ENCODE results near the gene SNRNP27.

The SNRNP27 gene

DNA sequence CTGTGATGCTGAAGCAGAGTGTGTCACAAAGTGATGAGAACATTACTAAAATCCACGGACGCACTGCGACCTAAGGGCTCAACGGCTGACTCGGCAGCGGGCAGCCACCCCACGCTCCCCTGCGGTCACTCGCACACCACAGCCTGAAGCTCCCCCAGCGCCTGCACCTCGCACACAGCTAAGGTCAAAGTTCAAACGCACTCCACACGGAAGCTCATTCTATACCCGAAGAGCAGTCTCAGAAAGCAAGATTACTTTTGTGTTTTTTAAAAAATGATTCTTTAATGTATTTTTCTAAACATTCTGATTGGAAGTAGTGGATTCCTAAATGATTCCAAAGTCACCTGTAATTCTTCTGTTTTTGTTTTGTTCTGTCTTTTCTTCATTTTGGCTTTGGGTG is 46.0 kb downstream of the SNRNP27 start:
- Histone ChIP-seq H3K4me1 (ENCODE audit: insufficient read depth, low read length) (no peaks in the 10 kb centered on the region), H3K27me3 (ENCODE audit: control insufficient read depth in 1 of 2, insufficient read depth in 2 of 2, low read length in 2 of 2) (no peaks in the 10 kb centered on the region), H3K4me3 (ENCODE audit: low read depth in 1 of 2, low read length in 2 of 2) (no peak overlapping the region), H3K9me3 (ENCODE audit: low read length) (no peaks in the 10 kb centered on the region), H3K9ac (ENCODE audit: low read length) (no peak overlapping the region), H3K36me3 (ENCODE audit: insufficient read depth, low read length) (peaks cover 71% of the 10 kb centered on the region), H3K27ac (ENCODE audit: low read depth, low read length) (no peak overlapping the region)

DNA sequence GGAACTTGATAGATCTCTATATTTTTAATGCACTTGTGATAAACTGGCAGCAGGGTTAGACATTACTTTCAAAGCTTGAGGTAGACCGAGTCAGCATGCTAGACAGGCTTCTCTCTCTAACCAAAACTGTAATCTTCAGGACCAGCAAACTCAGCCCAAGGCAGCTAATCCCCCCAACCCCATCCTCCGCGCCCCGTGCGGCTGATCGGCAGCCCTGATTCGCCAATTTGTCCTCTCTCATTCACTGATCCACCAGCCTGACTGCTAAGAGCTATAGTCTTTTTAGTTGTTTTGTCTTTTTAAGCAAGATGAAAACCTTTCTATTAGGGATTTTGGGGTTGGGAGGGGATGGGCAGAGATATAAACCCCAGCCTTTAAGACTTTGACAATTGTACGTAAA is 46.9 kb downstream of the SNRNP27 start:
- Histone ChIP-seq H3K9me3 (ENCODE audit: low read length) (no peaks in the 10 kb centered on the region), H3K9ac (ENCODE audit: low read length) (no peak overlapping the region), H3K36me3 (ENCODE audit: insufficient read depth, low read length) (peaks cover 64% of the 10 kb centered on the region), H3K27ac (ENCODE audit: low read depth, low read length) (no peak overlapping the region), H3K4me3 (ENCODE audit: low read depth in 1 of 2, low read length in 2 of 2) (no peak overlapping the region), H3K4me1 (ENCODE audit: insufficient read depth, low read length) (no peaks in the 10 kb centered on the region), H3K27me3 (ENCODE audit: control insufficient read depth in 1 of 2, insufficient read depth in 2 of 2, low read length in 2 of 2) (no peaks in the 10 kb centered on the region)

DNA sequence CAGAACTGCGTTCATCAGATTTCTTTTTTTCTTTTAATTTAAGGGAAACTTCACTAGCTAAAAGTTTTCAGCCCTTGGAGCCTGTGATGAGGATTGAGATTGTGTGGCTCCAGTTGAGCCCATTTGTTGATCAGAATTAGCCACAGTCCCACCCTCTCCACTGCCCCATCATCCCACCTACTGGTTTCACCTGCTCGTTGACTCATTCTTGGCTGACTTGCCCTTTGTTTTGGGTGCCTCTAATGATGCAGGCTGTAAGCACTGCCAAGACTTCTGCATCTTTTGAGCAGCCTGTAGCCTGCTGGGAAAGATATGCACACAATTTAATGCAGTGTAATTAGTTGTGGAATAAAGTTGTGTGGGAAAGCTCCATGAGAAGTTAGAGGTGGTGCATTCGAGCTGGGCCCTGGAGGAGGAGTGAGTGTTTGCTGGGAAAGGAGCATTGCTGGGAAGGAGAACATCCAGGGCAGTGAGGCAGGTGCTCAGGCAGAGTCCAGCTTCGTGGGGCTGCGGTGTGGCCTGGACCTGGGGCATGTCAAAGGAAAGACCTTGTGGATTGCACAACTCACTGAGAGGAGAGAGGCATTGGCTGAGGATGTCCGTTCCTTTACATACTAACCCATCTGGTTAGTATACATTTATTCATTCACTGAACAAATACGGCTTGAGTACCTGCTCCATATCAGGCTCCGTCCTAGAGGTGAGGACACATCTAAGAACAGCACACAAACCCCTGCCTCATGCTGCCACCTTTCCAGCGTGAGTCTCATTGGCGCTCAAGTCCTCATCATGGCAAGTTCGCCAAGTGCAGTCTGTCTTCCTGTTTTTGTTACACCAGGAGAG is 49.5 kb downstream of the SNRNP27 start:
- no peaks in the 10 kb centered on the region for H3K4me1 ChIP-seq (ENCODE audit: insufficient read depth, low read length)
- H3K4me3 ChIP-seq (ENCODE audit: low read depth in 1 of 2, low read length in 2 of 2), result no peak overlapping the region
- no peak overlapping the region for H3K9ac ChIP-seq (ENCODE audit: low read length)
- H3K36me3 ChIP-seq (ENCODE audit: insufficient read depth, low read length), result peaks cover 40% of the 10 kb centered on the region
- H3K9me3 ChIP-seq (ENCODE audit: low read length), result no peaks in the 10 kb centered on the region
- no peaks in the 10 kb centered on the region for H3K27me3 ChIP-seq (ENCODE audit: control insufficient read depth in 1 of 2, insufficient read depth in 2 of 2, low read length in 2 of 2)
- no peak overlapping the region for H3K27ac ChIP-seq (ENCODE audit: low read depth, low read length)

DNA sequence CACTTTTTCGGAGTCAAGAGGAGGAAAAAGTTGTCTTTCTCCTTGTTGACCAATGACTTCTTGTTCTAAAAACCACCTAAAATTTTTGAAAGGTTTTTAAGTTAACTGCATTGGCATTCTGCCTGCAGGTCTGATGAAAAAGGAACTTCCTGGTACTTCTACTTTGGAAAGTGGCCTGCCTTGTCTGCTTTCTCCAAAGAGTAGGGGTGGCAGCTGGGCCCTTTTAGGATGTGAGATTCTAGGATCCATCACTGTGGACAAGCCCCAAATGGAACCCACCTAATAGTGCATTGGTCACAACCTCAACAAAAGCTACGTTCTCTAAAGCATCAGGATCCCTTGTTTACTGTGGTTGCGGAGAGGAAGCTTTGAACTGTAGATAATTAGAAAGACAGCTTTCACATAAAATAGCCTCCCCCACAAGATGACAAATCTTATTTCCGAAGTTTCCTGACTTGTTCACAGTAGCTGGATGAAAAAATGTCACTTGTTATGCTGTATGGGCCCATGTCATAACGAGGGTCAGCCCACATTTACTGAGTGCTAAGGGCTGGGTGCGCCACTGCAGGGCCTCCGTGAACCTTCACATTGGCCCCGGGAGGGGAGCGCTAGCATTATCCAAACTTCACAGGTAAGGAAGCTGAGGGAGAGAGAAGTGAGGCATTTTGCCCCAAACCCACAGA is 50.2 kb downstream of the SNRNP27 start:
- Histone ChIP-seq H3K36me3 (ENCODE audit: insufficient read depth, low read length) (peaks cover 32% of the 10 kb centered on the region), H3K4me1 (ENCODE audit: insufficient read depth, low read length) (no peaks in the 10 kb centered on the region), H3K27ac (ENCODE audit: low read depth, low read length) (no peak overlapping the region), H3K9ac (ENCODE audit: low read length) (no peak overlapping the region), H3K9me3 (ENCODE audit: low read length) (no peaks in the 10 kb centered on the region), H3K27me3 (ENCODE audit: control insufficient read depth in 1 of 2, insufficient read depth in 2 of 2, low read length in 2 of 2) (peaks cover 0 to 7% of the 10 kb centered on the region in 2 donors), H3K4me3 (ENCODE audit: low read depth in 1 of 2, low read length in 2 of 2) (no peak overlapping the region)

DNA sequence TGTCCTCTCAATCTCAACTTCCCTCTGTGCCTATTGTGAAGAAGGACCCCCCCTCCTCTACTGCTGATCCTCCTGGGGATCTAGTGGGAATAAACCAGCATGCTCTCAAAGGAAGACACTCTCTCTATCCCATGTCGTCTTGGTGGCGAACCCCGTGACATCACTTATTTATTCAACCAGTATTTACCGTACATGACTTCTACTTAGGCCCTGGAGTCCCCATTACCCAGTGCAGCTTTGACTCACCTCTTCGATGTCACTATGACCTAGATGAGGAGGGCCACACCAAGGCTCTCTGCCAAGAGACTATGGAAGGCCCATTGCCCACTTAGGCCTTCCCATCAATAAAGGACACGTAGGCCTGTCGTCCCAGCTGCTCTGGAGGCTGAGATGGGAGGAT is 51.0 kb downstream of the SNRNP27 start:
- Histone ChIP-seq H3K9ac (ENCODE audit: low read length) (no peak overlapping the region), H3K36me3 (ENCODE audit: insufficient read depth, low read length) (peaks cover 31% of the 10 kb centered on the region), H3K27me3 (ENCODE audit: control insufficient read depth in 1 of 2, insufficient read depth in 2 of 2, low read length in 2 of 2) (peaks cover 0 to 8% of the 10 kb centered on the region in 2 donors), H3K27ac (ENCODE audit: low read depth, low read length) (no peak overlapping the region), H3K9me3 (ENCODE audit: low read length) (no peaks in the 10 kb centered on the region), H3K4me3 (ENCODE audit: low read depth in 1 of 2, low read length in 2 of 2) (no peak overlapping the region), H3K4me1 (ENCODE audit: insufficient read depth, low read length) (no peaks in the 10 kb centered on the region)

DNA sequence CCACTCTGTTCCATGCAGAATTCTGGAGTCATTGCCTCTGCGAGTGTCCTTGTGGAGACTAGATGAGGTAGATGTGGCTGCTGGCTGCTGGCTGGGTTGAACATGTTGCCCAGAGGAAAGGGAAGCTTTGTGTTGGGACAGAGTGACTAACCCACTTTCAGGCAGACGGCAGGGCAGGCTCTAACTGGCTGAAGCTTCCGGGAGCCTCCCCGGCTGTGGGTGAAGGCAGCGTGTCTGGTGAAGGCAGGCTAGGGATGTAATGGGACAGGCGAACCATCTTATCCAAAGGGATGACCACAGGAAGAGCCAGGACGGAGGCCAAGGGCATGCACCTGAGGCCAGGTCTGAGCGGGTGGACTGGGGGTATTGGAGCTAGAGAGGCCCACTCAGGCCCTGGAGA is 51.7 kb downstream of the SNRNP27 start:
- Histone ChIP-seq H3K4me1 (ENCODE audit: insufficient read depth, low read length) (no peaks in the 10 kb centered on the region), H3K4me3 (ENCODE audit: low read depth in 1 of 2, low read length in 2 of 2) (no peak overlapping the region), H3K36me3 (ENCODE audit: insufficient read depth, low read length) (peaks cover 31% of the 10 kb centered on the region), H3K27ac (ENCODE audit: low read depth, low read length) (no peak overlapping the region), H3K27me3 (ENCODE audit: control insufficient read depth in 1 of 2, insufficient read depth in 2 of 2, low read length in 2 of 2) (peaks cover 0 to 8% of the 10 kb centered on the region in 2 donors), H3K9ac (ENCODE audit: low read length) (no peak overlapping the region), H3K9me3 (ENCODE audit: low read length) (no peaks in the 10 kb centered on the region)

DNA sequence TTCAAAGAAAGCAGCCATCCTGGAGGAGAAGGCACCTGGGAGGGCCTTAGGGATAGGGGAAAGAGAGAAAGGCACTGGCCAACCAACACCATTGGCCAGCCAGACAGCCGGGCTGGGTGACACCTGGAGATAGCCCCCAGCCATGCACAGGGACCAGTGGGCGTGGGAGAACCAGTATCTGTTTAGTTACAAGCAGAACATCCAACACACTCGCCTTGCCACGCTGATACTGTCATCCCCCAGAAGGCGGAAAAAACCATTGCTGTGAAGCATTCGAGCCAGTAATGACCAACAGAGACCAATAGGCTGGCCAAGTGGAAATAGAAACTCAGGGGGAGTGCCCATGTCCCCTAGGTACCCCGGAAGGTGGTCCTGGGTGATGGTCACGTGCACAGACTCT is 52.2 kb downstream of the SNRNP27 start:
- Histone ChIP-seq H3K4me1 (ENCODE audit: insufficient read depth, low read length) (no peaks in the 10 kb centered on the region), H3K4me3 (ENCODE audit: low read depth in 1 of 2, low read length in 2 of 2) (no peak overlapping the region), H3K9ac (ENCODE audit: low read length) (no peak overlapping the region), H3K27me3 (ENCODE audit: control insufficient read depth in 1 of 2, insufficient read depth in 2 of 2, low read length in 2 of 2) (peaks cover 0 to 8% of the 10 kb centered on the region in 2 donors), H3K9me3 (ENCODE audit: low read length) (no peaks in the 10 kb centered on the region), H3K36me3 (ENCODE audit: insufficient read depth, low read length) (peaks cover 30% of the 10 kb centered on the region), H3K27ac (ENCODE audit: low read depth, low read length) (no peak overlapping the region)

DNA sequence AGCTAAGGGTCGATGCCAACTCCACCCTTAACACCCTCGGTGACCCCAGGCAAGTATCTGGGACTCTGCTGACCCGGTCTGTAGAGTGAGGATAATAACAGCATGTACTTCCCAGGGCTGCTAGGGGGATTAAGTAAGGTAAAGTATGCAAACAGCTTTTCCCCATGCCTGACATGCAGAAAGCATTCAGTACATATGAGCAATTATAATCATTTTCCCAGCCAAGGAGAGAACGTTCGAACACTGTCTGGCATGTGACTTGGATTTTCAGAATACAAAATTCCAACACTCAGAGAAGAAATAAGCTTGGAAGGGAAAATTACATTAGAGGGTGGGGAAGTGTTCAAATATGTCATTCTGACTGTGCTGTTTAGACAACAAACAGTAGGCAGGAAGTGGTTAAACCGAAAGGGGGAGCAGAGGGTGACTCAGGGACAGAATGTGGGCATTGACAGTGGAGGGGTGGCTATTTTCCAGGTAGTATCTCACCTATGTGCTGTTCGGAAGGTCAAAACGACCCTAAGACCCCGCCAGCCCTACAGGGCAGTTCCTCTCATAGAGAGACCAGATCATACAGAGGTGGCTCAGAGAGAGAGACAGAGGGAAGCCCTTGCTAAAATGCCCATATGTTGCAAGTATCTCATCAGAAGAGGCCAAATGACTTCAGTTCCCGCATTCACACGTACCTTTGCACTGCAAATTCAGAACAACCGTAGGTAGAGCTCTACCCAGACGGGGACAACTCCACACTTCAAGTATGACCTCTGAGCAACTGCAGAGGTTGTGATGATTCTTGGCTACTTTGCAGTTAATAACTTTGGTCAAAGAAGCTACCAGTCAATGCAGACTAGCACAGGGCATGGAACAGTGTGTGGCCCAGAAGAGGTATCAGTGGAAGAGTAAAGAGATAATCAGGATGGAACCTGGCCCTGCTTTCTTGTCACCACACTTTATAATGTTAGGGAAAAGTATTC is 52.9 kb downstream of the SNRNP27 start:
- peaks cover 24% of the 10 kb centered on the region for H3K36me3 ChIP-seq (ENCODE audit: insufficient read depth, low read length)
- no peak overlapping the region for H3K4me3 ChIP-seq (ENCODE audit: low read depth in 1 of 2, low read length in 2 of 2)
- H3K9ac ChIP-seq (ENCODE audit: low read length), result no peak overlapping the region
- no peaks in the 10 kb centered on the region for H3K9me3 ChIP-seq (ENCODE audit: low read length)
- H3K27me3 ChIP-seq (ENCODE audit: control insufficient read depth in 1 of 2, insufficient read depth in 2 of 2, low read length in 2 of 2), result peaks cover 0 to 8% of the 10 kb centered on the region in 2 donors
- H3K27ac ChIP-seq (ENCODE audit: low read depth, low read length), result no peak overlapping the region
- H3K4me1 ChIP-seq (ENCODE audit: insufficient read depth, low read length), result no peaks in the 10 kb centered on the region

DNA sequence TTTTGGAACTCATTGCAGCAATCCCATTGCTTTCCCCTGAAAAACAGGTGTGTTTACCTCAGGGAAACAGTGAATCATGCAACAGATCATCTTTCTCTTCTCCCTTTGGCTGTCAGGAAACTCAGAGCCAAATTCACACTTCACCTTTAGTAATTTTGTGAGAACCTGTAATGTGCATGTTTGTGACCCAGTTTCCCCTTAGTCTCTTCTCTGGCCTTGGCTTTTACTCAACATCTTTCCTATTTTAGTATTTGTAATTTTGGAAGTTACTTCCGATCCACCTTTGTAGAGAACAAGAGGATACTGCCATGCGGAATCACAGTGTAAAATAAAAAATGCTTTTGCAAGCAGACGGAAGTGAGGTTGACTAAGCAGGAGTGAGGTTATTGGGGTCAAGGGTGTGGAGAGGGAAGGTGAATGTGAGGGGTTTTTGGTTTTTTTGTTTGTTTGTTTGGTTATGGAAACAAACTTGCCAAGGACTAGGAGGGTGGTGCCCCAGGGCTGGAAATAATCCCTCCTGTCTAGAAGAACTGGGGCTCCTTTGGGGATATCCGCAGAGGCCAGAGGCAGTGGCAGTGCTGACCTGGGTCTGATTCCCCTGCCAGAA is 53.7 kb downstream of the SNRNP27 start:
- Histone ChIP-seq H3K27me3 (ENCODE audit: control insufficient read depth in 1 of 2, insufficient read depth in 2 of 2, low read length in 2 of 2) (peaks cover 0 to 8% of the 10 kb centered on the region in 2 donors), H3K27ac (ENCODE audit: low read depth, low read length) (no peak overlapping the region), H3K9me3 (ENCODE audit: low read length) (no peaks in the 10 kb centered on the region), H3K36me3 (ENCODE audit: insufficient read depth, low read length) (peaks cover 17% of the 10 kb centered on the region), H3K9ac (ENCODE audit: low read length) (no peak overlapping the region), H3K4me3 (ENCODE audit: low read depth in 1 of 2, low read length in 2 of 2) (no peak overlapping the region), H3K4me1 (ENCODE audit: insufficient read depth, low read length) (no peaks in the 10 kb centered on the region)

DNA sequence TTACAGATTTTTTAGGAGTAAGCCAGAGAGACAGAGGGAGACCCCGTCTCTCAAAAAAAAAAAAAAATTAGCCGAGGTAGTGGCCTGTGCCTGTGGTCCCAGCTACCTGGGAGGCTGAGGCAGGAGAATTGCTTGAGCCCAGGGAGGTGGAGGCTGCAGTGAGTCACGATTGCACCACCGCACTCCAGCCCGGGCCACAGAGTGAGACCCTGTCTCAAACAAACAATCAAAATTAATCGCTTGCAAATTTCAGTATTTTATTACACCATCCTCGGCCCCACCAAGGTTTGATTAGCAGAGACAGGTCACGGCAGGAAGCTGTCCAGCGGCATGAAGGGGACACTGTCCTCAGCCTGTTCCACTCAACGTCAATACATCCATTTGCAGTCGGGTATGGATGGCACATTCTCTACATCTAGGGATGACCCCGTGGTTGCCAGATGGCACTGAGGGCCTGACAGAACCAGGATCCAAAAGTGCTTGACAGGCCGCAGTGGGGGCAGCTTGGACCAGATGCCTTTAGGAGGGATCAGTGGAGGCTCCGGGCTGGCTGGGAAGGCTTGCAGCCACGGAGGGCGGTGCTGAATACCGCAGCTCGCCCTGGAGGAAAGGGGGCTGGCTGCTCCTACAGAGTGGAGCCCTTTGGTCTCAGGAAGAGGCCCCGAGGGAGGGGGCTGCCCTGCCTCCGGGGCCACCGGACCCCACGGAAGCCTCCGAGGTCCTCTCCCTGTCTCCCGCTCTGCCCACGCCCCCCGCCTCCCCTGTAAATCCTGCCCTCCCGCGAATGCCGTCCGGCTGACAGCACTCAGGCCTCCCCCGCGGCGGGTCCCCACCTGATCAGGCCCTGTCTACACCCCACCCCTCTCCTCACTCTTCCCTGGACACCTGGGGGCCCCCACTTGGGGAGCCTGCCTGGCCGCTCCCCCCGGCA is 54.5 kb downstream of the SNRNP27 start:
- Histone ChIP-seq H3K27ac (ENCODE audit: low read depth, low read length) (no peak overlapping the region), H3K4me3 (ENCODE audit: low read depth in 1 of 2, low read length in 2 of 2) (no peak overlapping the region), H3K36me3 (ENCODE audit: insufficient read depth, low read length) (peaks cover 10% of the 10 kb centered on the region), H3K9me3 (ENCODE audit: low read length) (no peaks in the 10 kb centered on the region), H3K27me3 (ENCODE audit: control insufficient read depth in 1 of 2, insufficient read depth in 2 of 2, low read length in 2 of 2) (peaks cover 0 to 8% of the 10 kb centered on the region in 2 donors), H3K4me1 (ENCODE audit: insufficient read depth, low read length) (no peaks in the 10 kb centered on the region), H3K9ac (ENCODE audit: low read length) (no peak overlapping the region)

Measured in muscle layer of colon (tissue), 2 donors.